Suprapubic skin (tissue), 4 donors: ENCODE measurements around the gene ASB10. TPM values are rescaled to one million over a fixed set of nuclear protein-coding genes. Genes with fewer than 3 reads are reported as not detected.

Experiments used
- DNase-seq, 2 donors: peaks; one replicate each; pipeline ENCODE4 v3.0.0-alpha.2; 2019; ENCODE audit warnings: low spot score in 2 of 2
- H3K27ac ChIP-seq: fragments of 200-600 bp; sonication (generic); one replicate; pipeline ENCODE4 v1.5.1; 2019
- H3K27me3 ChIP-seq: fragments of 200-600 bp; sonication (generic); one replicate; pipeline ENCODE4 v1.5.1; 2019
- H3K36me3 ChIP-seq: fragments of 200-600 bp; sonication (generic); one replicate; pipeline ENCODE4 v1.5.1; 2019
- H3K4me1 ChIP-seq: fragments of 200-600 bp; sonication (generic); one replicate; pipeline ENCODE4 v1.5.1; 2019
- H3K4me3 ChIP-seq: fragments of 200-600 bp; sonication (generic); one replicate; pipeline ENCODE4 v1.5.1; 2019; ENCODE audit warnings: mild to moderate bottlenecking
- H3K9me3 ChIP-seq: fragments of 200-600 bp; sonication (generic); one replicate; pipeline ENCODE4 v1.5.1; 2019
- EP300 ChIP-seq: sonication (generic); formaldehyde crosslinking; IDR thresholded peaks from one replicate; pipeline ENCODE4 v1.6.1; 2017; ENCODE audit warnings: antibody characterized with exemption
- POLR2A ChIP-seq, 2 donors: fragments of 450-650 bp; IDR thresholded peaks; one replicate each; pipeline ENCODE4 v1.6.1; 2017; ENCODE audit warnings: antibody characterized with exemption in 2 of 2, mild to moderate bottlenecking in 2 of 2, moderate library complexity in 2 of 2
- POLR2AphosphoS5 ChIP-seq, 3 donors: sonication (generic); formaldehyde crosslinking; IDR thresholded peaks; one replicate each; pipeline ENCODE4 v1.6.1; 2017; ENCODE audit warnings: antibody characterized with exemption in 3 of 3
- WGBS: methylation state at CpG from one replicate; pipeline ENCODE4 v1.1.5; 2018; 5-methylcytosine and 5-hydroxymethylcytosine counted together
- total RNA-seq, 4 donors: library from RNA; depleted of rRNA; stranded (reverse); fragments of >200 nt; gene quantifications; one replicate each; pipeline ENCODE4 v1.1.0, GENCODE V29; 2016
- TF ChIP-seq, protein P1 (sequence below), 2 donors: fragments of 200-600 bp in 1 of 2; fragments of 450-650 bp in 1 of 2; sonication (generic) in 1 of 2; IDR thresholded peaks; one replicate each; pipeline ENCODE4 v1.5.1; 2016 to 2019; ENCODE audit warnings: antibody characterized with exemption in 2 of 2, mild to moderate bottlenecking in 1 of 2, moderate library complexity in 1 of 2

ASB10 gene
- total RNA-seq, 4 donors from 2014 or later, result not detected

- Histone ChIP-seq H3K27ac (no peak overlapping the region), H3K36me3 (no peaks in the 10 kb centered on the region), H3K27me3 (peaks cover 70% of the 10 kb centered on the region), H3K4me1 (peaks cover 8% of the 10 kb centered on the region), H3K9me3 (no peaks in the 10 kb centered on the region), H3K4me3 (no peak overlapping the region)
- WGBS, result 20% methylated on average over 42 of the region's 42 CpGs
- TF ChIP-seq POLR2A (IDR thresholded peaks at IDR 0.05) (no peak), EP300 (no peak), POLR2AphosphoS5 (IDR thresholded peaks at IDR 0.05) (no peak)
- TF ChIP-seq, protein P1, sequence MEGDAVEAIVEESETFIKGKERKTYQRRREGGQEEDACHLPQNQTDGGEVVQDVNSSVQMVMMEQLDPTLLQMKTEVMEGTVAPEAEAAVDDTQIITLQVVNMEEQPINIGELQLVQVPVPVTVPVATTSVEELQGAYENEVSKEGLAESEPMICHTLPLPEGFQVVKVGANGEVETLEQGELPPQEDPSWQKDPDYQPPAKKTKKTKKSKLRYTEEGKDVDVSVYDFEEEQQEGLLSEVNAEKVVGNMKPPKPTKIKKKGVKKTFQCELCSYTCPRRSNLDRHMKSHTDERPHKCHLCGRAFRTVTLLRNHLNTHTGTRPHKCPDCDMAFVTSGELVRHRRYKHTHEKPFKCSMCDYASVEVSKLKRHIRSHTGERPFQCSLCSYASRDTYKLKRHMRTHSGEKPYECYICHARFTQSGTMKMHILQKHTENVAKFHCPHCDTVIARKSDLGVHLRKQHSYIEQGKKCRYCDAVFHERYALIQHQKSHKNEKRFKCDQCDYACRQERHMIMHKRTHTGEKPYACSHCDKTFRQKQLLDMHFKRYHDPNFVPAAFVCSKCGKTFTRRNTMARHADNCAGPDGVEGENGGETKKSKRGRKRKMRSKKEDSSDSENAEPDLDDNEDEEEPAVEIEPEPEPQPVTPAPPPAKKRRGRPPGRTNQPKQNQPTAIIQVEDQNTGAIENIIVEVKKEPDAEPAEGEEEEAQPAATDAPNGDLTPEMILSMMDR (IDR thresholded peaks at IDR 0.05), result peak; percentile 100
- DNase-seq, result peak; percentile 84 to 86
These were observed 14.5 kb downstream of the ASB10 start for GRCh38 chr7:151172273-151173141.

GRCh38 chr7:151168787-151169162 lies 18.3 kb downstream of the ASB10 start:
- H3K36me3 ChIP-seq, result no peaks in the 10 kb centered on the region
- H3K4me3 ChIP-seq, result no peak overlapping the region
- DNase-seq, result peak in 1 of 2 donors; percentile 61
- TF ChIP-seq, protein P1 (IDR thresholded peaks at IDR 0.05), result no peak
- no peaks in the 10 kb centered on the region for H3K9me3 ChIP-seq
- peaks cover 71% of the 10 kb centered on the region for H3K27me3 ChIP-seq
- 50% methylated on average over 10 of the region's 10 CpGs for whole genome bisulfite sequencing
- H3K27ac ChIP-seq, result no peak overlapping the region
- H3K4me1 ChIP-seq, result peaks cover 17% of the 10 kb centered on the region

GRCh38 chr7:151168003-151168786 lies 18.9 kb downstream of the ASB10 start:
- H3K36me3 ChIP-seq, result no peaks in the 10 kb centered on the region
- no peak overlapping the region for H3K27ac ChIP-seq
- WGBS, result 7% methylated on average over 33 of the region's 52 CpGs
- TF ChIP-seq, protein P1 (IDR thresholded peaks at IDR 0.05), result peak; percentile 7 to 83
- no peak for TF ChIP-seq POLR2A (IDR thresholded peaks at IDR 0.05)
- no peak for DNase-seq
- H3K4me1 ChIP-seq, result peaks cover 17% of the 10 kb centered on the region
- no peaks in the 10 kb centered on the region for H3K9me3 ChIP-seq
- H3K27me3 ChIP-seq, result peaks cover 66% of the 10 kb centered on the region
- peak overlapping the region; percentile 58 for H3K4me3 ChIP-seq

- no peak for DNase-seq
- H3K4me3 ChIP-seq, result peak within 1 kb of the TSS; percentile 58
These were observed 19.7 kb downstream of the ASB10 start, which contains the start of gene GBX1 for GRCh38 chr7:151167197-151167961. Gene GBX1 (minus strand): TSS chr7:151167694. CDS start chr7:151167548, 146 bp downstream.

More at GRCh38 chr7:151167197-151167961, 19.7 kb downstream of the ASB10 start, which contains the start of gene GBX1:
- WGBS, result no CpG with 5 or more reads among the region's 101 CpGs
- Histone ChIP-seq H3K27me3 (peaks cover 67% of the 10 kb centered on the region), H3K27ac (no peak within 1 kb of the TSS), H3K36me3 (no peaks in the 10 kb centered on the region), H3K4me1 (peaks cover 17% of the 10 kb centered on the region), H3K9me3 (no peaks in the 10 kb centered on the region)
- TF ChIP-seq, protein P1 (IDR thresholded peaks at IDR 0.05), result peak in 1 of 2 donors; percentile 19
- TF ChIP-seq EP300, result no peak
